Measurements from ENCODE around the gene OR56B1. TPM values are rescaled to one million over a fixed set of nuclear protein-coding genes. Genes with fewer than 3 reads are reported as not detected.

OR56B1 gene
- total RNA-seq, 2 donors from 2014 or later, result not detected

DNA sequence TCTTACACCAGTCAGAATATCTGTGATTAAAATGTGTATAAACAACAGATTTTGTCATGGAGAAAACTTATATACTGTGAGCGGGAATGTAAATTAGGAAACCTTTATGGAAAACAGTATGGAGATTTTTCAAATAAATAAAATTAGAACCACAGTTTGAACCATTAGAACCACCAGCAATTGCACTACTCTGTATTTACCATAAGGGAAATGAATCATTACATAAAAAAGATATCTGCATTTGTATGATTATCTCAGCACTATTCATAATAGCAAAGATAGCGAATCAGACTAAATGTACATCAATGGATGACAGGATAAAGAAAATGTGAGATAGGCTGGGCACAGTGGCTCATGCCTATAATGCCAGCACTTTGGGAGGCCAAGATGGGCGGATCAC lies 10.4 kb downstream of the OR56B1 start:
- no peaks in the 10 kb centered on the region for H3K36me3 ChIP-seq
- TF ChIP-seq POLR2AphosphoS5 (IDR thresholded peaks at IDR 0.05) (no peak), POLR2A (IDR thresholded peaks at IDR 0.05) (no peak)
- TF ChIP-seq, protein P1, sequence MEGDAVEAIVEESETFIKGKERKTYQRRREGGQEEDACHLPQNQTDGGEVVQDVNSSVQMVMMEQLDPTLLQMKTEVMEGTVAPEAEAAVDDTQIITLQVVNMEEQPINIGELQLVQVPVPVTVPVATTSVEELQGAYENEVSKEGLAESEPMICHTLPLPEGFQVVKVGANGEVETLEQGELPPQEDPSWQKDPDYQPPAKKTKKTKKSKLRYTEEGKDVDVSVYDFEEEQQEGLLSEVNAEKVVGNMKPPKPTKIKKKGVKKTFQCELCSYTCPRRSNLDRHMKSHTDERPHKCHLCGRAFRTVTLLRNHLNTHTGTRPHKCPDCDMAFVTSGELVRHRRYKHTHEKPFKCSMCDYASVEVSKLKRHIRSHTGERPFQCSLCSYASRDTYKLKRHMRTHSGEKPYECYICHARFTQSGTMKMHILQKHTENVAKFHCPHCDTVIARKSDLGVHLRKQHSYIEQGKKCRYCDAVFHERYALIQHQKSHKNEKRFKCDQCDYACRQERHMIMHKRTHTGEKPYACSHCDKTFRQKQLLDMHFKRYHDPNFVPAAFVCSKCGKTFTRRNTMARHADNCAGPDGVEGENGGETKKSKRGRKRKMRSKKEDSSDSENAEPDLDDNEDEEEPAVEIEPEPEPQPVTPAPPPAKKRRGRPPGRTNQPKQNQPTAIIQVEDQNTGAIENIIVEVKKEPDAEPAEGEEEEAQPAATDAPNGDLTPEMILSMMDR (IDR thresholded peaks at IDR 0.05), result no peak
- H3K4me3 ChIP-seq, result no peak overlapping the region
- H3K4me1 ChIP-seq (replicated peaks), result no peaks in the 10 kb centered on the region
- 92% methylated on average over 3 of the region's 3 CpGs for WGBS
- no peak for DNase-seq (ENCODE audit: low spot score)
- no peaks in the 10 kb centered on the region for H3K9me3 ChIP-seq
- H3K27ac ChIP-seq, result no peak overlapping the region
- intact Hi-C loops (cut with DNase I), result no loop called here
- H3K27me3 ChIP-seq (replicated peaks; ENCODE audit: insufficient read depth), result no peaks in the 10 kb centered on the region

DNA sequence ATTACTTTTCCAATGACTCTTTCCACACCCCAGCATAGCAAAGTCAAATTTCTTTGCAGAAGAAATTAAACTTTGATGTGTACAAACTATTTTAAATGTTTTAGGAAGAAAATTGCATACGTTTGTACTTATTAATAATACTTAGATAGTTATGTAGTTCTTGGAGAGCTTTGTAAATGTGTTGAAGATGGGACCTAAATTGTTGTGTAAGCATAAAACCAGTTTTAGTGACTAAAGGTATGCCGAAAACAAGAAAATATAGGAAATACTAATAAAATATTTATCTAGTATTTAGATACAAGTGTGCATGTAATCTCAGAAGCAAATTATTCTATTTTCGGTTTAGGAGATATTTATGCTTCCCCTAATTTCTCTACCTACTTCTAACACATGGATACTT lies 13.6 kb downstream of the OR56B1 start:
- TF ChIP-seq, protein P1 (IDR thresholded peaks at IDR 0.05), result no peak
- TF ChIP-seq POLR2A (IDR thresholded peaks at IDR 0.05), result no peak
- no peak for TF ChIP-seq POLR2AphosphoS5 (IDR thresholded peaks at IDR 0.05)
- intact Hi-C loops (cut with DNase I), result no loop called here
- H3K36me3 ChIP-seq, result no peaks in the 10 kb centered on the region
- H3K4me1 ChIP-seq (replicated peaks), result no peaks in the 10 kb centered on the region
- H3K9me3 ChIP-seq, result no peaks in the 10 kb centered on the region
- DNase-seq (ENCODE audit: low spot score), result no peak
- no peaks in the 10 kb centered on the region for H3K27me3 ChIP-seq (replicated peaks; ENCODE audit: insufficient read depth)
- no peak overlapping the region for H3K4me3 ChIP-seq
- no peak overlapping the region for H3K27ac ChIP-seq
- 82% methylated on average over 3 of the region's 3 CpGs for WGBS

- no peaks in the 10 kb centered on the region for H3K27me3 ChIP-seq (replicated peaks; ENCODE audit: insufficient read depth)
- H3K4me3 ChIP-seq, result no peak within 1 kb of the TSS
- H3K36me3 ChIP-seq, result no peaks in the 10 kb centered on the region
- TF ChIP-seq, protein P1 (IDR thresholded peaks at IDR 0.05), result no peak
- TF ChIP-seq POLR2A (IDR thresholded peaks at IDR 0.05) (no peak), POLR2AphosphoS5 (IDR thresholded peaks at IDR 0.05) (no peak)
- DNase-seq (ENCODE audit: low spot score), result no peak
- H3K4me1 ChIP-seq (replicated peaks), result no peaks in the 10 kb centered on the region
- intact Hi-C loops (cut with DNase I), result no loop called here
- no peaks in the 10 kb centered on the region for H3K9me3 ChIP-seq
- H3K27ac ChIP-seq, result no peak within 1 kb of the TSS
- 100% methylated on average over 1 of the region's 1 CpG for WGBS
Measured at GRCh38 chr11:5753943-5754342, 17.7 kb downstream of the OR56B1 start, which contains the start of gene OR52N4. Gene OR52N4, plus strand, starts transcription at chr11:5754243. Its CDS starts 498 bp downstream, at chr11:5754741.

DNA sequence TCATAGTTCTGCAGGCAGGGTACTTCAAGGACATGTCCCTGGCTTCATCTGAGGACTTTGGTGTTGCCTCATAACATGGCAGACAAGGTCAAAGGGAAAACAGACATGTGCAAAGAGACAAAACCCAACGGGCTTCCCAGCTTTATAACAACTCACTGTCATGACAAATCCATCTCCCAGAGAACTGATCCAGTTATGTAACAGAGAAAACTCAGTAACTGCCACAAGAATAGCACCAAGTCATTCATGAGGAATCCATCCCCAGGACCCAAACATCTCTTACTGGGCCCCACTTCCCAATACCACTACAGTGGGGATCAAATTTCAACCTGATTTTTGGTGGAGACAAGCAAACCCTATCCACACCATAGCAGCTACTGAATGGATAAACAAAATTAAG lies 30.8 kb downstream of the OR56B1 start:
- Histone ChIP-seq H3K27me3 (replicated peaks; ENCODE audit: insufficient read depth) (no peaks in the 10 kb centered on the region), H3K9me3 (no peaks in the 10 kb centered on the region), H3K27ac (no peak overlapping the region), H3K4me3 (no peak overlapping the region), H3K4me1 (replicated peaks) (no peaks in the 10 kb centered on the region), H3K36me3 (no peaks in the 10 kb centered on the region)
- 53% methylated on average over 1 of the region's 1 CpG for whole genome bisulfite sequencing
- TF ChIP-seq POLR2A (IDR thresholded peaks at IDR 0.05) (no peak), POLR2AphosphoS5 (IDR thresholded peaks at IDR 0.05) (no peak)
- TF ChIP-seq, protein P1 (IDR thresholded peaks at IDR 0.05), result no peak
- intact Hi-C loops (cut with DNase I), result no loop called here
- DNase-seq (ENCODE audit: low spot score), result no peak

GRCh38 chr11:5783255-5783654 lies 47.0 kb downstream of the OR56B1 start, which contains the start of gene OR52N5:
Gene OR52N5, minus strand, starts transcription at chr11:5783355. Its CDS starts 4,721 bp downstream, at chr11:5778634.
- no peaks in the 10 kb centered on the region for H3K36me3 ChIP-seq
- no peak within 1 kb of the TSS for H3K4me3 ChIP-seq
- TF ChIP-seq POLR2A (IDR thresholded peaks at IDR 0.05), result no peak
- no peak for TF ChIP-seq POLR2AphosphoS5 (IDR thresholded peaks at IDR 0.05)
- TF ChIP-seq, protein P1 (IDR thresholded peaks at IDR 0.05), result no peak
- WGBS, result 58% methylated on average over 4 of the region's 4 CpGs
- intact Hi-C loops (cut with DNase I), result no loop called here
- no peaks in the 10 kb centered on the region for H3K4me1 ChIP-seq (replicated peaks)
- DNase-seq (ENCODE audit: low spot score), result no peak
- no peak within 1 kb of the TSS for H3K27ac ChIP-seq
- H3K9me3 ChIP-seq, result no peaks in the 10 kb centered on the region
- H3K27me3 ChIP-seq (replicated peaks; ENCODE audit: insufficient read depth), result no peaks in the 10 kb centered on the region
